ENCODE data around the gene GAB2.

DNA sequence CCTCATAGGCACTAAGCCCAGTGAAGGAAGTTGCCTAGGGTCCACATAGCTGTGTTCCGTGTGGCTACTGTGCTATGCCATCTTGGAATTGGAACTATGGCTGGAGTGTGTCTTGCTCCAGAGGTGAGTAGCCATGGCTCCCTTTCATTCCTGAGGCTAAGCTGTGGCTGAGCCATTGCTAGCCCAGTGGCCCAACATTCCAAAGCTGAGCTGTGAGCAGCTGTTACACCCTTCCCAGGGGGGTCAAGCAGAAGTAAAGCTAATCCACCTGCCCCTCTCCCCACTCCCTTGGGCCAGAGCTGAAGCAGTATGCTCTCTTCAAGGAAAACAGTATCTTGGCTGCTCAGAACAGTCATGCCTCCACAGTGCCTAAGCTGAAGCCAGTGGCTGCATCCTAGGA is 177.8 kb downstream of the GAB2 start:
- TF ChIP-seq, protein P1, sequence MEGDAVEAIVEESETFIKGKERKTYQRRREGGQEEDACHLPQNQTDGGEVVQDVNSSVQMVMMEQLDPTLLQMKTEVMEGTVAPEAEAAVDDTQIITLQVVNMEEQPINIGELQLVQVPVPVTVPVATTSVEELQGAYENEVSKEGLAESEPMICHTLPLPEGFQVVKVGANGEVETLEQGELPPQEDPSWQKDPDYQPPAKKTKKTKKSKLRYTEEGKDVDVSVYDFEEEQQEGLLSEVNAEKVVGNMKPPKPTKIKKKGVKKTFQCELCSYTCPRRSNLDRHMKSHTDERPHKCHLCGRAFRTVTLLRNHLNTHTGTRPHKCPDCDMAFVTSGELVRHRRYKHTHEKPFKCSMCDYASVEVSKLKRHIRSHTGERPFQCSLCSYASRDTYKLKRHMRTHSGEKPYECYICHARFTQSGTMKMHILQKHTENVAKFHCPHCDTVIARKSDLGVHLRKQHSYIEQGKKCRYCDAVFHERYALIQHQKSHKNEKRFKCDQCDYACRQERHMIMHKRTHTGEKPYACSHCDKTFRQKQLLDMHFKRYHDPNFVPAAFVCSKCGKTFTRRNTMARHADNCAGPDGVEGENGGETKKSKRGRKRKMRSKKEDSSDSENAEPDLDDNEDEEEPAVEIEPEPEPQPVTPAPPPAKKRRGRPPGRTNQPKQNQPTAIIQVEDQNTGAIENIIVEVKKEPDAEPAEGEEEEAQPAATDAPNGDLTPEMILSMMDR (conservative IDR thresholded peaks at IDR 0.05): no peak
- TF ChIP-seq ZFX (IDR thresholded peaks at IDR 0.05): no peak
